Measurements from ENCODE around the gene PRXL2B.

The PRXL2B gene

DNA sequence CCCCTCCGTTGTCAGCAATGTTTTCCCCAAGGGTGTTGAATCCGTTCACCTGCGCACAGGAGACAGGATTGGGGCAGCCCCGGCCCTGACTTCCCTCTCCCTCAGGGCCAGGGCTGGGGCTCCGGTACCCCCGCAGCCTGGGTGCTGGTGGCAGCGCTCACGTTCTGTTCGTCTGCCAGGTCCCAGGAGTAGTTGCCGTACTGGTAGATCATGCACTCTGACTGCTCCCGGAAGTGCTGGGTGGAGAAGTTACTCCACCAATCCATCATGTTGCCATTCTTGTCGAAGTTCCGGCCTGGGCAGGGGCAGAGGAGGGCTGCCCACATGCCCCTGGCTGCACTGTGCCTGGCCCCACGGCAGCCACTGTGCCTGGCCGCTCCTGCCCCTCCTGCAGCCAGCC lies 6.1 kb downstream of the PRXL2B start:
- Histone ChIP-seq H3K4me3 (ENCODE audit: low read depth, low read length) (no peak overlapping the region), H3K27ac (no peak overlapping the region), H3K36me3 (replicated peaks) (no peaks in the 10 kb centered on the region), H3K27me3 (replicated peaks) (no peaks in the 10 kb centered on the region)
- in situ Hi-C loops (cut with HindIII; ENCODE audit: low pct_ligation_motif_present, low sequenced_read_pairs) = no loop called here
- DNase-seq = no peak
- TF ChIP-seq, protein P1, sequence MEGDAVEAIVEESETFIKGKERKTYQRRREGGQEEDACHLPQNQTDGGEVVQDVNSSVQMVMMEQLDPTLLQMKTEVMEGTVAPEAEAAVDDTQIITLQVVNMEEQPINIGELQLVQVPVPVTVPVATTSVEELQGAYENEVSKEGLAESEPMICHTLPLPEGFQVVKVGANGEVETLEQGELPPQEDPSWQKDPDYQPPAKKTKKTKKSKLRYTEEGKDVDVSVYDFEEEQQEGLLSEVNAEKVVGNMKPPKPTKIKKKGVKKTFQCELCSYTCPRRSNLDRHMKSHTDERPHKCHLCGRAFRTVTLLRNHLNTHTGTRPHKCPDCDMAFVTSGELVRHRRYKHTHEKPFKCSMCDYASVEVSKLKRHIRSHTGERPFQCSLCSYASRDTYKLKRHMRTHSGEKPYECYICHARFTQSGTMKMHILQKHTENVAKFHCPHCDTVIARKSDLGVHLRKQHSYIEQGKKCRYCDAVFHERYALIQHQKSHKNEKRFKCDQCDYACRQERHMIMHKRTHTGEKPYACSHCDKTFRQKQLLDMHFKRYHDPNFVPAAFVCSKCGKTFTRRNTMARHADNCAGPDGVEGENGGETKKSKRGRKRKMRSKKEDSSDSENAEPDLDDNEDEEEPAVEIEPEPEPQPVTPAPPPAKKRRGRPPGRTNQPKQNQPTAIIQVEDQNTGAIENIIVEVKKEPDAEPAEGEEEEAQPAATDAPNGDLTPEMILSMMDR (IDR thresholded peaks at IDR 0.05; ENCODE audit: low read depth, low read length, missing control alignments) = no peak

DNA sequence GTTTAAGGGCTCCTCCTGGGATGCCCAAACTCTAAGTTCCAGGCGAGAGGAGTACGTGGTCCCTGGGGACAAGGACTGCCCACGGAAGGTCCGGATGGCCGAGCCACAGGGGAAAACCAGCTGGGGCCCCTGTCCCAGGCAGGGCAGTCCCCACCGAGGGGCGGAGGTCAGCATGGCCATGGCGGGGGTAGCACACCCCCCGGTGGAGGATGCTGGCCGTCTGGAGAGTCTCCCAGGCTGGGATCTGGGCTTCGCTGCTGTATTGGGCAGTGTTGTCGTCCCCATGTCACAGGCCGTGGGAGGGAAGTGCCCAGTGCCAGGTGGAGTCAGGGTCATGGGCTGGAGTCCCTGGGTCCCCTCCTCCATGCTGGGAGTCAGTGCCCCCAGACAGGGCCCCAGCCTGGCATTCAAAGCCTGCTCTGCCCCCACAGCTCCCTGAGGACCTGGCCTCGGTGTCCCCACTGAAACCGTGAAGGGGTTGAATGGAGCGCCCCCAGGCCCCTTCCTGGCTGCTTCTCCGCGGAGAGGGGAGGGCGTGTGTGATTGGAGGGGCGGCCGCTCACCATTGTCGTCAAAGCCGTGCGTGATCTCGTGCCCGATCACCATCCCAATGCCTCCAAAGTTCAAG lies 6.8 kb downstream of the PRXL2B start:
- no peak for DNase-seq
- in situ Hi-C loops (cut with HindIII; ENCODE audit: low pct_ligation_motif_present, low sequenced_read_pairs) = no loop called here
- H3K36me3 ChIP-seq (replicated peaks) = no peaks in the 10 kb centered on the region
- H3K27me3 ChIP-seq (replicated peaks) = no peaks in the 10 kb centered on the region
- no peak overlapping the region for H3K27ac ChIP-seq
- H3K4me3 ChIP-seq (ENCODE audit: low read depth, low read length) = no peak overlapping the region
- TF ChIP-seq, protein P1 (IDR thresholded peaks at IDR 0.05; ENCODE audit: low read depth, low read length, missing control alignments) = no peak

DNA sequence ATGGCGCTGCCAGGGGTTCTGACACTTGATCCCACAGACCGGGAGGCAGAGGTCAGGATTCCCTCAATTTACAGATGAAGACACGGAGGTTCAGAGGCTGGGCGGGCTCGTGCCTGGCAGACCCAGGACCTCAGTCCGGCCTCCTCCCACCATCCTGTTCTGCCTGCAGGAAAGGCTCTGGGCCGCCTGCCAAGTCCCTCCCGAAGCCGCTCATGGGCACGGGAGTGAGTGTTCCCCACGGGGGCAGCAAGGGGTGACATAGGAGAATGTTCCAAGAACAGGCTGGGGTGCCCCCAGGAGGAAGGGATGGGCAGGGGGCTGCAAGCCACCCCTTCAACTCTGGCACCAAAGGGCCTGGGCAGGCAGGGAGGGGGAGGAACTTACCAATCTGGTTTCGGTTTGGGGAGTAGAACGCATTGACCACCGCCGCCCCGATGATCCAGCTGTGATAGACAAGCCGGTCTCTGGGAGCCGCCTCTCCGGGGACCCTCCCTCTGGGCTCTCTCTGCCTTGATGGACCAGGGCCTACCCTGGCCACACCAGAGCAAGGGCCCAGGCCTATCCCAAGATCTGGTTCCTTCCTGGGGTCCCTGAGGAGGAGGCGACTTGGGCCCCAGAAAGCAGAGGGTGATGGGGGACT lies 7.5 kb downstream of the PRXL2B start:
- TF ChIP-seq, protein P1 (IDR thresholded peaks at IDR 0.05; ENCODE audit: low read depth, low read length, missing control alignments) = no peak
- Histone ChIP-seq H3K27ac (no peak overlapping the region), H3K36me3 (replicated peaks) (no peaks in the 10 kb centered on the region), H3K27me3 (replicated peaks) (no peaks in the 10 kb centered on the region), H3K4me3 (ENCODE audit: low read depth, low read length) (peak overlapping the region; percentile 12)
- in situ Hi-C loops (cut with HindIII; ENCODE audit: low pct_ligation_motif_present, low sequenced_read_pairs) = no loop called here
- DNase-seq = no peak

DNA sequence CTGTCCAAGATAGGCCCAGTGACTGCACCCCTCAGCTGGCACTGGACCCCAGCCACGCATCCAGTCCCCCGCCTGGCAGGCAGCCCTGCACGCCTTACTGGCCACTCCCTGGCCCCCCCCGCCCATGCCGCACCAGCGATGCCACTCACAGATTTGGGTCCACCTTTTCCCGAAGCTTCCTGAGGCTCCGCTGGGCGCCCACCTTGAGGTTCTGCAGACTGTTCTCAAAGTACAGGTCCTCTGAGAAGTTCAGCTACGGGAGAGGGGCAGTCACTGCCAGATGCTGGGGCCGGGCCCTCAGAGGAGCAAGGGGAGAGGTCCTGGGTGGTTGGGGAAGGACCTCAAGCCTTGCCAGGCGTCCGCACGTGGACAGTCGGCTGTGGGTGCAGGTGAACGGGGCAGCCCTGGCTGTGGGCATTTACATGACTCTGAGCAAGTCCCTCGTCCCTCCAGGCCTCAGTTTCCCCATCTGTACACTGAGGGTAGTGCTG lies 8.1 kb downstream of the PRXL2B start:
- H3K27me3 ChIP-seq (replicated peaks) = no peaks in the 10 kb centered on the region
- TF ChIP-seq, protein P1 (IDR thresholded peaks at IDR 0.05; ENCODE audit: low read depth, low read length, missing control alignments) = no peak

DNA sequence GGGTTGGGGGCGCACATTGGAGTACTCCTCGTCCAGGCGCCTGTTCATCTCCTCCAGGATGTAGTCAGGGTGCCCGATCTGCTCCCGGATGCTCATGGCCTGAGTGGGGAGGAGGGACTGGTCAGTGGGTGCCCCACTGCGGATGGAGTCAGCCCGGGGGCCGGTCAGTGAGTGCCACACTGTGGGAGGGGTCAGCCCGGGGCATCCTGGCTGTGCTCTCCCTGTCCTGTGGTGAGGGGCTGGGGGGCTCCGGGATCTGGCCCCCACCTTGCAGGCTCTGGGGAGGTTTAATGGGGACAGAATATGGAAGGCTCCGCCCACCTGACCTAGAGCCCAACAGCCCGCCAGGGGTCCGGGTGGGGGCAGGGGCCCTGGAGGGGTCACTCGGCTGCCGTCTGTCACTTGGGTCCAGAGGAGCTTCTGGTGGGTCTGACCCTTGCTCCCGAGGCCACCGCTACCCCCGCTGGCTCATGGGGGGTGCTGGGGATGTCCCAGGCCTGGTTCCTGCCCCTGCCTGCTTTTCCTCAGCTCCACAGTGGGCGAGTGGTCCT lies 8.8 kb downstream of the PRXL2B start:
- Histone ChIP-seq H3K27me3 (replicated peaks) (no peaks in the 10 kb centered on the region), H3K27ac (no peak overlapping the region), H3K36me3 (replicated peaks) (no peaks in the 10 kb centered on the region), H3K4me3 (ENCODE audit: low read depth, low read length) (no peak overlapping the region)
- in situ Hi-C loops (cut with HindIII; ENCODE audit: low pct_ligation_motif_present, low sequenced_read_pairs) = no loop called here
- TF ChIP-seq, protein P1 (IDR thresholded peaks at IDR 0.05; ENCODE audit: low read depth, low read length, missing control alignments) = no peak
- no peak for DNase-seq

More for the DNA sequence above, 8.1 kb downstream of the PRXL2B start:
- Histone ChIP-seq H3K36me3 (replicated peaks) (no peaks in the 10 kb centered on the region), H3K27ac (no peak overlapping the region), H3K4me3 (ENCODE audit: low read depth, low read length) (no peak overlapping the region)
- in situ Hi-C loops (cut with HindIII; ENCODE audit: low pct_ligation_motif_present, low sequenced_read_pairs) = no loop called here
- no peak for DNase-seq
